HL-60/S4 treated with retinoic acid at 250 ng/mL for 4 days and 3 days (cell line): Measurements from ENCODE around the gene PTPRJ.
"Not testable (repeated sequence)": the region's sequence is repeated elsewhere in the genome, so short reads cannot be mapped to it uniquely, and the experiment has no call there.

Source experiments
- in situ Hi-C: fragments of 300-500 bp; cut with MboI; formaldehyde crosslinking; loops from 2 replicates; pipeline ENCODE4 v1.7.0; 2022; ENCODE audit warnings: low sequenced_read_pairs

Gene PTPRJ

DNA sequence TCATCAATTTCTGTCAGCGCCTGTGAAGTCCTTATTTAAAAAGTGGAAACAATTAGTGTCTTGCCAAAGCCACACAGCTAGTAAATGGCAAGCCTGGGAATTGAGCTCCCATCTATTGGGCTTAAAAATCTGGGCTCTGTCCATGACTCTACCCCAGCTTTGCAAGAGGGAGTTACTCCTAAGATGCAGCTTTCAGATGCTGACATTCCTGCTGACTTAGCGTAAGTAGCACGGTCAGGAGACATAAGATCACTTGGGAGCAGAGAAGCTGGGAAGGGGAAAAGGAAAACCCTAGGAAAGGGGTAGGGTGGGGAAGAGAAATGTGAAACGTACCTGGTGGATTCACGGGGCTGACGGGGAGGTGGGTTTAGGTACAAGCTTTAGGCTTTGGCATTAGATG lies 200.3 kb downstream of the PTPRJ start:
- in situ Hi-C loops, result no loop called here

DNA sequence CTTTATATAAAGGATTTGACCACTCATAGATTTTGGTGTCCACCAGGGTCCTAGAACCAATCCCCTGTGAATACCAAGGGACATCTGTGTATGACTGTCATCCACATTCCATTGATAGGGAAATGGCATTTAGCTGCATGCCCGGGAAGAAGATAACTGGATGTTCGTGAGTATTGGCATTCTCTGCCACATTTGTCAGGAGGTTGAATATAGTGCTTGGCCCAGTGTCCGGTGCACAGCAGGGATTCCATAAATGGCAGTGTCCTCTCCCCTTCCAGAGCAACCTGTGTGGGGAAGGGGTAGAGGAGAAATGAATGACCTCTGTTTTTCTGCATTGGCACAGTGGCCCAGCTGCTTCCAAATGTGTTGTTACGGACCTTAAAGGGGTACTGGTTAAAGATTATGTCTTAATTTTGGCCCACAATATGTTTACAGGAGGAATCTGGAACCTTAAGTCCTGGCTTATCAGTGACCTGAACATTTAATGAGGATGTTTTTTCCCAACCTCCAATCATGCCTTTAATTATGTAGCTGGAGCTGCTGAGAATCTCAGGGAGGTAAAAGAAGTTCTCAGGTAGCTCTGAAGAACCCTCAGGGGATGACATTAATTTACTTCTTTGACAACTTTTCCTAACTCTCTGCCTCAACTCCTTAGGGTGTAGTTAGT lies 202.6 kb downstream of the PTPRJ start:
- in situ Hi-C loops, result no loop called here

- in situ Hi-C loops, result no loop called here
Observed at GRCh38 chr11:48184452-48184851, 204.1 kb downstream of the PTPRJ start.

DNA sequence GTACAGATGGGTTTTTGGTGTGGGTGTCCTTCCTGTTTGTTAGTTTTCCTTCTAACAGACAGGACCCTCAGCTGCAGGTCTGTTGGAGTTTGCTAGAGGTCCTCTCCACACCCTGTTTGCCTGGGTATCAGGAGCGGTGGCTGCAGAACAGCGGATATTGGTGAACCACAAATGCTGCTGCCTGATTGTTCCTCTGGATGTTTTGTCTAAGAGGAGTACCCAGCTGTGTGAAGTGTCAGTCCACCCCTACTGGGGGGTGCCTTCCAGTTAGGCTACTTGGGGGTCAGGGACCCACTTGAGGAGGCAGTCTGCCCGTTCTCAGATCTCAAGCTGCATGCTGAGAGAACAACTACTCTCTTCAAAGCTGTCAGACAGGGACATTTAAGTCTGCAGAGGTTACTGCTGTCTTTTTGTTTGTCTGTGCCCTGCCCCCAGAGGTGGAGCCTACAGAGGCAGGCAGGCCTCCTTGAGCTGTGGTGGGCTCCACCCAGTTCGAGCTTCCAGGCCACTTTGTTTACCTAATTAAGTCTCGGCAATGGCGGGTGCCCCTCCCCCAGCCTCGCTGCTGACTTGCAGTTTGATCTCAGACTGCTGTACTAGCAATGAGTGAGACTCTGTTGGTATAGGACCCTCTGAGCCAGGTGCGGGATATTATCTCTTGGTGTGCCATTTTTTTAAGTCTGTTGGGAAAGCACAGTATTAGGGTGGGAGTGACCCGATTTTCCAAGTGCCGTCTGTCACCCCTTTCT lies 210.7 kb downstream of the PTPRJ start:
- in situ Hi-C loops, result not testable (repeated sequence)

DNA sequence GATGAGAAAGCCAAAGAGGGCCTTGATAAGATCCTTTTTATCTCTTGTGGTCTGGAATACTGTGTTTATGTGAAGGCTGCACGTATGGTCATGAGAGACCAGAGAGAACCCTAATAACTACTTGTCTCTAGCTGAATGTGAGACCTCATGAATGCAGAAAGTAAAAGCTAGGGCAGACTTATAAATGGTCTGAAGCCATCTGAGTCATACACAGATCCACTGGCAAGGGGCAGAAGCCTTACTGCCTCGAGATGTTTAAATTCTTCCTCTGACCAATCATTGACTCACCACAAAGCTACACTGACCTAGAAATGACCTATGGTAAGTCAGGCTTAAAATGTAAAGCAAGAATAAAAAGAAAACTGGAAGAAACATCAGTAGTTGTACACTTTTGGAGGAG lies 213.5 kb downstream of the PTPRJ start:
- in situ Hi-C loops, result no loop called here

GRCh38 chr11:48207881-48208280 lies 227.5 kb downstream of the PTPRJ start:
- in situ Hi-C loops, result no loop called here

DNA sequence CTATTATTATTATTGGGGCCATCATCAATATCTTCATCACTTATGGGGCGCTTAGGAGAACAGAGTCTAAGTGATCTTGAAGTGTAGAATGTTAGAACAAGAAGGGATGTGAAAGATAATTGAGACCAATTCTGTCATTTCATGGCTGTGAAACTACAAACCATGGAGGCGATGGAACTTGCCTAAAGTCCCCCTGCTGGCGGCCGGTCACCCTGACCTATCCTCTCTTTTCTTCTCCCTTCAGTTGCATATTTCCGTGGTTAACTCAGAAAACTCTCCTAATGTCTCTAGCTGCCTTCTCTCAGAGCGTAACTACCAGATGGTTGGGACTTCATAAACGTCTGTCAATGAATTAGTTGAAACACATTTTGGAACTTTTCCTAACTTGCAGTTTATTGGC lies 229.7 kb downstream of the PTPRJ start:
- in situ Hi-C loops, result no loop called here

DNA sequence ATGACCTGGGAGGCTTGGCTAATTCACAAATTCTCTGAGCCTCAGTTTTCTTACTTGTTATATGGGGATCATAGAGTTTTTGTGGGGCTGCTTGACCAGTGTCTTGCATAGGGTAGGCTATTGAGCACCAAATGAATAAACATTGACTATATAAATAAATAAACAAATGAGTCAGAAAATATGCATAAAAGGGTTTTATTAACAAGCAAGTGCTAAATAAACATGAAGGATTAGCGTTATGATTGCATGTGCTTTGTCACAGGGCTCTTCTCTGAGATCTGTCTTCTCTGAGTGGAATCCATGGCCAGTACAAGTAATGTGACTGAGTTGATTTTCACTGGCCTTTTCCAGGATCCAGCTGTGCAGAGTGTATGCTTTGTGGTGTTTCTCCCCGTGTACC lies 236.2 kb downstream of the PTPRJ start, which contains the start of gene OR4B1:
Gene OR4B1 (plus strand): TSS at position 301 of the 400 bp plus-strand sequence. CDS start 0 bp downstream, at position 301.
- in situ Hi-C loops, result no loop called here
